ENCODE data around the gene OR13C5. TPM values are rescaled to one million over a fixed set of nuclear protein-coding genes. Genes with fewer than 3 reads are reported as not detected.

Gene OR13C5
- total and polyA plus RNA-seq, 10 of the 15 experiments (the other 5 are each of a cell fraction or from before 2014, with no cell fraction given): 0.58 TPM; not detected in 9

GRCh38 chr9:104575456-104575855 is 23.8 kb downstream of the OR13C5 start:
- BruUV-seq (replicated peaks): no TSS peak
- no peak for FAIRE-seq
- POLR2A ChIA-PET: no interaction called here
- TF ChIP-seq MLLT1 (IDR thresholded peaks at IDR 0.05): no peak
- no peak for TF ChIP-seq TCF3 (IDR thresholded peaks at IDR 0.05; ENCODE audit: borderline replicate concordance, insufficient read depth, low read depth, low read length)
- no peak for TF ChIP-seq JUND (IDR thresholded peaks at IDR 0.05; ENCODE audit: low read depth, low read length)
- no peak for TF ChIP-seq FOS (IDR thresholded peaks at IDR 0.05; ENCODE audit: borderline replicate concordance, extremely low read depth, insufficient read length)
- no peak for TF ChIP-seq SUPT20H (IDR thresholded peaks at IDR 0.05; ENCODE audit: borderline replicate concordance, control insufficient read depth, low read depth, low read length)
- no peak for TF ChIP-seq IRF5 (IDR thresholded peaks at IDR 0.05; ENCODE audit: borderline replicate concordance)
- no peak for TF ChIP-seq REST (IDR thresholded peaks at IDR 0.05; ENCODE audit: low read depth, low read length)
- no peak for TF ChIP-seq IKZF1 (conservative IDR thresholded peaks at IDR 0.05)
- TF ChIP-seq EP300 (IDR thresholded peaks at IDR 0.05; ENCODE audit: borderline replicate concordance in 1 of 2, control insufficient read depth in 1 of 2, low read depth in 2 of 2, low read length in 2 of 2): no peak
- no peak for TF ChIP-seq NRF1 (conservative IDR thresholded peaks at IDR 0.05; ENCODE audit: low read depth, low read length)
- TF ChIP-seq ZNF622 (IDR thresholded peaks at IDR 0.05): no peak
- TF ChIP-seq ZNF592 (IDR thresholded peaks at IDR 0.05): no peak
- TF ChIP-seq EZH2 (IDR thresholded peaks at IDR 0.05; ENCODE audit: borderline replicate concordance, control insufficient read depth, low read depth, low read length): no peak

More at GRCh38 chr9:104575456-104575855, 23.8 kb downstream of the OR13C5 start:
- no peaks in the 10 kb centered on the region for H3K4me1 ChIP-seq (ENCODE audit: control insufficient read depth, insufficient read depth, low read length)
- no peak overlapping the region for H2AFZ ChIP-seq (ENCODE audit: control insufficient read depth, low read depth, low read length)
- no peak overlapping the region for H3K9ac ChIP-seq (ENCODE audit: control insufficient read depth, insufficient read depth, low read length)
- ChIA-PET SMC1A (ENCODE audit: uncharacterized antibody, unreplicated experiment) (no interaction called here), CTCF (interaction anchor here (1.0 kb wide), 1 partner anchor 23 kb away, joined by 3 read pairs; no protein-coding TSS in a partner anchor), RAD21 (ENCODE audit: unreplicated experiment) (no interaction called here)
- in situ Hi-C loops (cut with MboI): no loop called here
- H4K20me1 ChIP-seq (ENCODE audit: control insufficient read depth, insufficient read depth): no peaks in the 10 kb centered on the region
- no peaks in the 10 kb centered on the region for H3K36me3 ChIP-seq (ENCODE audit: control insufficient read depth in 2 of 2, insufficient read depth in 2 of 2, low read length in 1 of 2)
- no peak overlapping the region for H3K4me3 ChIP-seq
- DNase-seq (ENCODE audit: low read depth, low spot score) (no peak), ATAC-seq (no peak)
- H3K9me3 ChIP-seq (replicated peaks; ENCODE audit: control insufficient read depth, insufficient read depth, low read length): no peaks in the 10 kb centered on the region
- no peaks in the 10 kb centered on the region for H3K79me2 ChIP-seq (ENCODE audit: control insufficient read depth, insufficient read depth, low read length)
- WGBS (ENCODE audit: insufficient coverage, insufficient replicate concordance, low lambda C conversion rate, missing lambda C conversion rate): 13% methylated on average over 2 of the region's 2 CpGs
- intact Hi-C loops (cut with micrococcal nuclease; ENCODE audit: unreplicated experiment): no loop called here
- H3K27ac ChIP-seq (ENCODE audit: control insufficient read depth, insufficient read depth): no peak overlapping the region
- no peaks in the 10 kb centered on the region for H3K27me3 ChIP-seq (replicated peaks in 1 of 2; ENCODE audit: control insufficient read depth in 2 of 2, insufficient read depth in 2 of 2, low read length in 1 of 2)
- H3K4me2 ChIP-seq (ENCODE audit: control insufficient read depth, insufficient read depth): no peak overlapping the region

All from GM12878 (cell line).